Stimulated activated CD8-positive, alpha-beta memory T cell treated with anti-CD3 and anti-CD28 coated beads, Interleukin-7, amount 100 ng/mL, for 24 hours (primary cell): ENCODE results near the gene AP5Z1.

Source experiments
- DNase-seq: peaks from one replicate; pipeline ENCODE4 v3.0.0-alpha.2; 2020; ENCODE audit warnings: low read depth

AP5Z1 gene

DNA sequence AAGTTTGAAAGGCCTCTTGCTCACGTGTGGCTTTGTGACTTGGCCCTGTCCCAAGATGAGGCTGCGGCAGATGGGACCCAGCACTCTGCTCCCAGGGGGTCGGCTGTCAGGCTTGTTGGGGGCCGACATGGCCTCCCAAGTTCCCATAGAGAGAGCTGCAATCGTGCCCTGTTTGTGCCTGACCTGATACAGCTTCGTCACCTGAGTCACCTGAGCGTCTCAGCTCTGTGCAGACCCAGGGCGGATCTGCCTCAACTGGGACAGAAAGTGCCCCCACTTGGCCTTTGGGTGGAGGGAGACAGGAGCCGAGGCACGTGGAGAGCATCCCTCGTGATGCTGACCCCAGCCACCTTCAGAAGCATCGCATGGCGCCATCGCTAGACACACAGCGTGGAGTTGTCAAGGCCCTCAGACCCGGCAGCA, 64.7 kb downstream of the AP5Z1 start:
- no peak for DNase-seq
